Ishikawa (cell line): ENCODE data around the gene DIAPH1.

Source experiments
- CEBPB ChIP-seq: IDR thresholded peaks from 2 replicates; pipeline ENCODE4 v1.6.1; 2012
- CREB1 ChIP-seq: IDR thresholded peaks from 2 replicates; pipeline ENCODE4 v1.6.1; 2012; ENCODE audit warnings: low read depth
- EGR1 ChIP-seq: IDR thresholded peaks from 2 replicates; pipeline ENCODE4 v1.6.1; 2012
- EP300 ChIP-seq: IDR thresholded peaks from 2 replicates; pipeline ENCODE4 v1.6.1; 2012; ENCODE audit warnings: borderline replicate concordance
- FOXM1 ChIP-seq: IDR thresholded peaks from 2 replicates; pipeline ENCODE4 v1.6.1; 2012; ENCODE audit warnings: low read depth, borderline replicate concordance
- NFIC ChIP-seq: IDR thresholded peaks from 2 replicates; pipeline ENCODE4 v1.6.1; 2012
- RAD21 ChIP-seq: IDR thresholded peaks from 2 replicates; pipeline ENCODE4 v1.6.1; 2012; ENCODE audit warnings: low read depth
- TAF1 ChIP-seq: IDR thresholded peaks from 2 replicates; pipeline ENCODE4 v1.6.1; 2012; ENCODE audit warnings: low read depth, mild to moderate bottlenecking
- TCF12 ChIP-seq: IDR thresholded peaks from 2 replicates; pipeline ENCODE4 v1.6.1; 2012; ENCODE audit warnings: low read depth
- TEAD4 ChIP-seq: IDR thresholded peaks from 2 replicates; pipeline ENCODE4 v1.6.1; 2012
- YY1 ChIP-seq: IDR thresholded peaks from 2 replicates; pipeline ENCODE4 v1.6.1; 2012; ENCODE audit warnings: low read depth
- ZBTB7A ChIP-seq: IDR thresholded peaks from 2 replicates; pipeline ENCODE4 v1.6.1; 2012; ENCODE audit warnings: low read depth
- TF ChIP-seq, protein P1 (sequence below): IDR thresholded peaks from 2 replicates; pipeline ENCODE4 v1.6.1; 2012; ENCODE audit warnings: low read depth, mild to moderate bottlenecking
- TF ChIP-seq, protein P2 (sequence below): IDR thresholded peaks from 2 replicates; pipeline ENCODE4 v1.6.1; 2012
- TF ChIP-seq, protein P3 (sequence below): IDR thresholded peaks from 2 replicates; pipeline ENCODE4 v1.6.1; 2012

Gene DIAPH1

DNA sequence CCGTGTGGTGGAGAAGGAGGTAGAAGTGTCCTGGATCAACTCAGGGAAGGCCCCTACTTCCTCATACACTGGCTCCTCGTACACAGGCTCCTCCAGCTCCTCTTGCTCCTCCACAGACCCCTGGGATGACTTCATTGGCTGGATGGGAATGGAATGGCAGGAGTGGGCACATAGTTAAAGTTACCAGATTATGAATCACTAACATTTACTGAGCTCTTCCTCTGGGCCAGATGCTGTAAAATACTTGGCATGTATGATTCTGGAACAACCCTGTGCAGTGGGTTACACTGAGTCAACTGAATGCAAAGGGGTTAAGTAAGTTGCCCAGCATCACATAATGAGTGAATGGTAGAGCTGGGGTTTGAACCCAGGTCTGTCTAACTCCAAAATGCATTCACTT is 35.5 kb upstream of the DIAPH1 start:
- TF ChIP-seq RAD21 (no peak), ZBTB7A (no peak), EP300 (no peak), CEBPB (no peak), YY1 (no peak), FOXM1 (no peak), TEAD4 (no peak), NFIC (no peak), TAF1 (no peak)
- TF ChIP-seq, protein P1, sequence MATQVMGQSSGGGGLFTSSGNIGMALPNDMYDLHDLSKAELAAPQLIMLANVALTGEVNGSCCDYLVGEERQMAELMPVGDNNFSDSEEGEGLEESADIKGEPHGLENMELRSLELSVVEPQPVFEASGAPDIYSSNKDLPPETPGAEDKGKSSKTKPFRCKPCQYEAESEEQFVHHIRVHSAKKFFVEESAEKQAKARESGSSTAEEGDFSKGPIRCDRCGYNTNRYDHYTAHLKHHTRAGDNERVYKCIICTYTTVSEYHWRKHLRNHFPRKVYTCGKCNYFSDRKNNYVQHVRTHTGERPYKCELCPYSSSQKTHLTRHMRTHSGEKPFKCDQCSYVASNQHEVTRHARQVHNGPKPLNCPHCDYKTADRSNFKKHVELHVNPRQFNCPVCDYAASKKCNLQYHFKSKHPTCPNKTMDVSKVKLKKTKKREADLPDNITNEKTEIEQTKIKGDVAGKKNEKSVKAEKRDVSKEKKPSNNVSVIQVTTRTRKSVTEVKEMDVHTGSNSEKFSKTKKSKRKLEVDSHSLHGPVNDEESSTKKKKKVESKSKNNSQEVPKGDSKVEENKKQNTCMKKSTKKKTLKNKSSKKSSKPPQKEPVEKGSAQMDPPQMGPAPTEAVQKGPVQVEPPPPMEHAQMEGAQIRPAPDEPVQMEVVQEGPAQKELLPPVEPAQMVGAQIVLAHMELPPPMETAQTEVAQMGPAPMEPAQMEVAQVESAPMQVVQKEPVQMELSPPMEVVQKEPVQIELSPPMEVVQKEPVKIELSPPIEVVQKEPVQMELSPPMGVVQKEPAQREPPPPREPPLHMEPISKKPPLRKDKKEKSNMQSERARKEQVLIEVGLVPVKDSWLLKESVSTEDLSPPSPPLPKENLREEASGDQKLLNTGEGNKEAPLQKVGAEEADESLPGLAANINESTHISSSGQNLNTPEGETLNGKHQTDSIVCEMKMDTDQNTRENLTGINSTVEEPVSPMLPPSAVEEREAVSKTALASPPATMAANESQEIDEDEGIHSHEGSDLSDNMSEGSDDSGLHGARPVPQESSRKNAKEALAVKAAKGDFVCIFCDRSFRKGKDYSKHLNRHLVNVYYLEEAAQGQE: no peak
- TF ChIP-seq, protein P2, sequence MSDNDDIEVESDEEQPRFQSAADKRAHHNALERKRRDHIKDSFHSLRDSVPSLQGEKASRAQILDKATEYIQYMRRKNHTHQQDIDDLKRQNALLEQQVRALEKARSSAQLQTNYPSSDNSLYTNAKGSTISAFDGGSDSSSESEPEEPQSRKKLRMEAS: no peak
- TF ChIP-seq, protein P3, sequence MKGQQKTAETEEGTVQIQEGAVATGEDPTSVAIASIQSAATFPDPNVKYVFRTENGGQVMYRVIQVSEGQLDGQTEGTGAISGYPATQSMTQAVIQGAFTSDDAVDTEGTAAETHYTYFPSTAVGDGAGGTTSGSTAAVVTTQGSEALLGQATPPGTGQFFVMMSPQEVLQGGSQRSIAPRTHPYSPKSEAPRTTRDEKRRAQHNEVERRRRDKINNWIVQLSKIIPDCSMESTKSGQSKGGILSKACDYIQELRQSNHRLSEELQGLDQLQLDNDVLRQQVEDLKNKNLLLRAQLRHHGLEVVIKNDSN: no peak

DNA sequence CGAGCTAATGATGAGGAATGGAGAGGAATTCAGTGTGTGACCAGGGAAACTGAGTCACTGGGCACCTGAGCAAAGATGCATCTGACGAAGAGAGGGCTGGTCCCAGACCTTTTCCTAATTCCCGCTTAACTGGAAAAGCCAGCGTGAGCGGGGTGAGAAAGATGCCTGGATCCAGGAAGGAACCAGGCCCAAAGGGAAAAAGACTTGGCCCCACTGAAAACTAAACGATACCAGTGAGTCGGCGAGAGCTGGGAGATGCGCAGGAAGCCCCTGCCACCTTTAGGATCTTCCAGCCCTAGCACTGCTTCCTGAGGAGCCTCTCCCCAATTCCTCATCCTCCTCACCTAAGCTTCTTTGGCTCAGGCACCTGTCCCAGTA is 32.9 kb upstream of the DIAPH1 start:
- TF ChIP-seq TAF1 (no peak), TEAD4 (no peak), EGR1 (no peak), TCF12 (no peak), CREB1 (no peak), EP300 (no peak), ZBTB7A (no peak), RAD21 (no peak)
- TF ChIP-seq, protein P3: no peak
- TF ChIP-seq, protein P2: no peak

DNA sequence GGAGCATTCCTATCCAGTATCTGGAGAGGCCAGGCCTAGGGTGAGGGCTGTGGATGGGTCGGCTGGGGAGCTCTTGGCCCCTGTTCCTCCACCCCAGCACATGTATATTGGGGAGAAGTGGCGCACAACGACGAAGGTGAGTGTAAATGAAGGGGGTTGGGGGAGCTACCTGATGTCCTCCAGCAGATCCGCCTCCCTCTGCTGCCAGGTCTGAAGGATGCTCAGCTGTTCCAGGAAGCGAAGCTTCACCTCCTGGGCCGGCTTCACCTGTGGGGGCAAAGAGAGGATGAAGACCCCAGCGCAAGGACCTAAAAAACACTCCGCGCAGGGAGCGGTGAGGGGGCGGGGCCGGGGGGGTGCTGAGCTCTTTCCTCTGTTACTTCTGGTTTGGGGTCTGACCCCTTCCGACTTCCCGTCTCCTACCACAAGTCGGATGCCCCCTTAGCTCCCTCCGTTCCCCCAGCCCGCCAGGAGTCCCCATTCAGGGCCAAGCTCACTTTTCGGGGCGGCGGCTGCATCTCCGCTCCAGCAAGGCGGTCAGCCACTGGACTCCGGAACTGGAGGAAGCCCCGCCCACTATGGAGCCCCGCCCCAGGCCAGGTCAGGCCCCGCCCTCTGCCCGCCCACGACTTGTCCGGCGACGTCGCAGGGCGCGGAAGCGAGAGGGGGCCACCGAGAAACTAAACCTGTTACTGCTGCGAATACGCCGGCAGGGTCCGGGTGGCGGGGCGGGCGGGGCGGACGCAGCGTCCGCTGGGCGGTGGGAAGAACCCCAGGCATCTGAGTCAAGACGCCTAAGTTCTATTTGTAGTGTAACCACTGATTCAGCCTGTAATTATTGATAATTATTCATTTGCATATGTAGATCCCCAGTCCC is 32.3 kb upstream of the DIAPH1 start, which contains the start of gene FCHSD1:
Gene FCHSD1, minus strand, starts transcription at position 568 of the 877 bp plus-strand sequence. Its CDS starts 50 bp downstream, at position 518.
- TF ChIP-seq CREB1 (no peak), ZBTB7A (peak; percentile 45; the same call in 1 of the 2 replicates), YY1 (no peak), TCF12 (no peak), FOXM1 (no peak), CEBPB (no peak)
- TF ChIP-seq, protein P1: no peak
- TF ChIP-seq, protein P2: no peak
- TF ChIP-seq, protein P3: no peak

DNA sequence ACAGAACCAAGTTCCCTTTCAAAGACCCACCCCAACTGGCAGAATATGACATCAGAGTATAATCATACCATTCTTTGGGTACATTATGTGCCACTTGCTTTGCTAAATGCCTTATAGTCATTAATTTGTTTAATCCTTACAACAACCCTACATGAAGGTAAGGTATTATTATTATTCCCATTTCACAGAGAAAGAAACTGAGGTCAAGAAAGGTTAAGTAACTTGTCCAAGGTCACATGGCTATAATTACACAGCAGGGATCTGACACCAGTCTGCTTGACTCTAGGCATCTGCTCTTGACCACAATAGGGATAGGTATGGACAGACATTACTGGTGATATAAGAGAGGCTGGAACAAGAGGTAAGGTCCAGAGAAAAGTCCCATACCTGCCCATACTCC is 31.2 kb upstream of the DIAPH1 start:
- TF ChIP-seq TAF1 (no peak), ZBTB7A (no peak), EP300 (no peak), RAD21 (no peak), FOXM1 (no peak), TCF12 (no peak)
- TF ChIP-seq, protein P3: no peak
- TF ChIP-seq, protein P2: no peak
- TF ChIP-seq, protein P1: no peak
